Panc1 (cell line): ENCODE measurements around the gene DHX38. TPM values are rescaled to one million over a fixed set of nuclear protein-coding genes. Genes with fewer than 3 reads are reported as not detected.

Experiments
- ATAC-seq: fragments of 200-7000 bp; cut with Tn5 transposase; 2 replicates; pipeline ENCODE4 v1.9.1; 2020; ENCODE audit warnings: mild to moderate bottlenecking, moderate library complexity
- BruUV-seq: library from RNA; stranded (reverse); fragments of 400-500 nt; replicated peaks from 2 replicates; lab custom pipeline; 2021; lab: Mats Ljungman, UMichigan
- CTCF ChIA-PET: fragments of 300-600 bp; sonication (Branson Sonifier 250); formaldehyde crosslinking; loops from one replicate; lab custom pipeline; 2022; ENCODE audit warnings: antibody characterized with exemption; lab: Charles Lee
- POLR2A ChIA-PET: fragments of 300-600 bp; sonication (Branson Sonifier 250); formaldehyde crosslinking; loops from one replicate; lab custom pipeline; 2022; ENCODE audit warnings: antibody characterized with exemption; lab: Charles Lee
- DNase-seq: peaks from one replicate; pipeline ENCODE4 v3.0.0-alpha.2; 2010; ENCODE audit warnings: low read depth, low spot score
- H3K27ac ChIP-seq: 2 replicates; pipeline ENCODE4 v1.5.1; 2011; ENCODE audit warnings: mild to moderate bottlenecking, low read length, inconsistent platforms
- H3K27me3 ChIP-seq: fragments of 200-500 bp; sonication (Bioruptor generic); 2 replicates; pipeline ENCODE4 v1.6.0; 2014; ENCODE audit warnings: low read length, inconsistent platforms; ENCODE audit not compliant: control insufficient read depth, insufficient read depth
- H3K36me3 ChIP-seq: fragments of 200-500 bp; sonication (Bioruptor generic); 2 replicates; pipeline ENCODE4 v1.5.1; 2014; ENCODE audit warnings: inconsistent platforms, mild to moderate bottlenecking, low read length, moderate library complexity; ENCODE audit not compliant: control insufficient read depth, insufficient read depth
- H3K4me1 ChIP-seq: 2 replicates; pipeline ENCODE4 v1.5.1; 2011; ENCODE audit warnings: inconsistent platforms, mild to moderate bottlenecking, low read length, moderate library complexity; ENCODE audit not compliant: control insufficient read depth, insufficient read depth
- H3K4me3 ChIP-seq, 2 experiments: 2 replicates each; pipeline ENCODE4 v1.5.1; 2011 to 2012; ENCODE audit warnings: low read depth in 2 of 2, low read length in 2 of 2, mild to moderate bottlenecking in 2 of 2, inconsistent platforms in 1 of 2, moderate library complexity in 1 of 2
- H3K9me3 ChIP-seq: fragments of 200-500 bp; sonication (Bioruptor generic); 2 replicates; pipeline ENCODE4 v1.5.1; 2014; ENCODE audit warnings: low read depth, mild to moderate bottlenecking, inconsistent platforms, low read length, moderate library complexity; ENCODE audit not compliant: control insufficient read depth, insufficient read depth
- CTCF ChIP-seq: fragments of 450-650 bp; IDR thresholded peaks from 2 replicates; pipeline ENCODE4 v1.5.1; 2017; ENCODE audit warnings: mild to moderate bottlenecking
- POLR2AphosphoS5 ChIP-seq: IDR thresholded peaks from 2 replicates; pipeline ENCODE4 v1.6.1; 2012; ENCODE audit warnings: mild to moderate bottlenecking, low read depth, low read length, moderate library complexity
- REST ChIP-seq, 2 experiments: IDR thresholded peaks; 2 replicates each; pipeline ENCODE4 v1.6.1; 2011 to 2012; ENCODE audit warnings: low read depth in 2 of 2, control low read depth in 1 of 2, low read length in 1 of 2, mild to moderate bottlenecking in 1 of 2, moderate library complexity in 1 of 2; ENCODE audit not compliant: insufficient read depth in 1 of 2
- SIN3A ChIP-seq: IDR thresholded peaks from 2 replicates; pipeline ENCODE4 v1.6.1; 2012; ENCODE audit warnings: low read depth, mild to moderate bottlenecking, low read length, moderate library complexity, borderline replicate concordance; ENCODE audit not compliant: insufficient read depth
- TCF7L2 ChIP-seq: IDR thresholded peaks from 2 replicates; pipeline ENCODE4 v1.6.1; 2011; ENCODE audit warnings: mild to moderate bottlenecking, low read depth, low read length, inconsistent platforms
- in situ Hi-C: cut with HindIII; loops from 2 replicates; pipeline ENCODE4 v1.10.0; 2016; ENCODE audit warnings: low sequenced_read_pairs, low pct_unique_long_range_greater_than_20kb
- intact Hi-C: fragments of 100-400 bp; cut with micrococcal nuclease; formaldehyde crosslinking; loops from one replicate; pipeline ENCODE4 v1.10.0; 2022; ENCODE audit not compliant: unreplicated experiment
- total RNA-seq: library from RNA; stranded (reverse); gene quantifications from one replicate; pipeline ENCODE4 v1.2.1, GENCODE V29; 2021; ENCODE audit not compliant: unreplicated experiment

The DHX38 gene
- total RNA-seq, 1 experiment from 2014 or later: 45.5 TPM

- ChIA-PET POLR2A (no interaction called here), CTCF (no interaction called here)
- DNase-seq (no peak), ATAC-seq (no peak)
- Histone ChIP-seq H3K27ac (no peak overlapping the region), H3K4me3 (no peak overlapping the region), H3K27me3 (no peaks in the 10 kb centered on the region), H3K4me1 (no peaks in the 10 kb centered on the region), H3K36me3 (no peaks in the 10 kb centered on the region), H3K9me3 (no peaks in the 10 kb centered on the region)
- intact Hi-C loops: loop anchor here (5.0 kb wide), 1 partner anchor 33 kb away; no protein-coding TSS in a partner anchor
- TF ChIP-seq REST (IDR thresholded peaks at IDR 0.05; ENCODE audit: insufficient read depth in 1 of 2, low read depth in 2 of 2, low read length in 1 of 2): no peak
- TF ChIP-seq TCF7L2: no peak
- TF ChIP-seq POLR2AphosphoS5: no peak
- TF ChIP-seq CTCF: no peak
- TF ChIP-seq SIN3A: no peak
- BruUV-seq: no TSS peak
- in situ Hi-C loops: no loop called here
These were observed 24.7 kb upstream of the DHX38 start for GRCh38 chr16:72068930-72069329.

GRCh38 chr16:72072514-72073342 lies 20.9 kb upstream of the DHX38 start:
- TF ChIP-seq REST (IDR thresholded peaks at IDR 0.05; ENCODE audit: insufficient read depth in 1 of 2, low read depth in 2 of 2, low read length in 1 of 2) (no peak), CTCF (no peak)
- ChIA-PET CTCF (no interaction called here), POLR2A (no interaction called here)
- intact Hi-C loops (no loop called here), in situ Hi-C loops (no loop called here)
- ATAC-seq (no peak), DNase-seq (no peak)
- BruUV-seq: no TSS peak
- Histone ChIP-seq H3K9me3 (no peaks in the 10 kb centered on the region), H3K4me1 (no peaks in the 10 kb centered on the region), H3K4me3 (no peak overlapping the region), H3K27me3 (no peaks in the 10 kb centered on the region), H3K27ac (no peak overlapping the region), H3K36me3 (no peaks in the 10 kb centered on the region)
